ENCODE results near the gene GPRC5D. TPM values are rescaled to one million over a fixed set of nuclear protein-coding genes. Genes with fewer than 3 reads are reported as not detected.

GPRC5D gene
- total and polyA plus RNA-seq, 8 donors, result 0.18 TPM; not detected in 7

- Histone ChIP-seq H3K9me3 (no peaks in the 10 kb centered on the region), H3K4me1 (no peaks in the 10 kb centered on the region), H3K4me3 (no peak overlapping the region), H3K27ac (no peak overlapping the region), H3K27me3 (no peaks in the 10 kb centered on the region), H3K36me3 (no peaks in the 10 kb centered on the region)
- no peak for DNase-seq
- TF ChIP-seq POLR2A (IDR thresholded peaks at IDR 0.05), result no peak
- no peak for TF ChIP-seq EP300 (IDR thresholded peaks at IDR 0.05)
- no peak for TF ChIP-seq POLR2AphosphoS5 (IDR thresholded peaks at IDR 0.05)
- TF ChIP-seq, protein P1, sequence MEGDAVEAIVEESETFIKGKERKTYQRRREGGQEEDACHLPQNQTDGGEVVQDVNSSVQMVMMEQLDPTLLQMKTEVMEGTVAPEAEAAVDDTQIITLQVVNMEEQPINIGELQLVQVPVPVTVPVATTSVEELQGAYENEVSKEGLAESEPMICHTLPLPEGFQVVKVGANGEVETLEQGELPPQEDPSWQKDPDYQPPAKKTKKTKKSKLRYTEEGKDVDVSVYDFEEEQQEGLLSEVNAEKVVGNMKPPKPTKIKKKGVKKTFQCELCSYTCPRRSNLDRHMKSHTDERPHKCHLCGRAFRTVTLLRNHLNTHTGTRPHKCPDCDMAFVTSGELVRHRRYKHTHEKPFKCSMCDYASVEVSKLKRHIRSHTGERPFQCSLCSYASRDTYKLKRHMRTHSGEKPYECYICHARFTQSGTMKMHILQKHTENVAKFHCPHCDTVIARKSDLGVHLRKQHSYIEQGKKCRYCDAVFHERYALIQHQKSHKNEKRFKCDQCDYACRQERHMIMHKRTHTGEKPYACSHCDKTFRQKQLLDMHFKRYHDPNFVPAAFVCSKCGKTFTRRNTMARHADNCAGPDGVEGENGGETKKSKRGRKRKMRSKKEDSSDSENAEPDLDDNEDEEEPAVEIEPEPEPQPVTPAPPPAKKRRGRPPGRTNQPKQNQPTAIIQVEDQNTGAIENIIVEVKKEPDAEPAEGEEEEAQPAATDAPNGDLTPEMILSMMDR (IDR thresholded peaks at IDR 0.05), result no peak
- intact Hi-C loops (cut with DNase I; ENCODE audit: low total_unique reads), result no loop called here
Observed at GRCh38 chr12:12945591-12945990, 6.4 kb downstream of the GPRC5D start.

- intact Hi-C loops (cut with DNase I; ENCODE audit: low total_unique reads), result no loop called here
- Histone ChIP-seq H3K36me3 (no peaks in the 10 kb centered on the region), H3K9me3 (no peaks in the 10 kb centered on the region), H3K4me1 (no peaks in the 10 kb centered on the region), H3K4me3 (no peak overlapping the region), H3K27me3 (no peaks in the 10 kb centered on the region), H3K27ac (no peak overlapping the region)
- 88 to 98% (median 93%) methylated on average over 8 of the region's 8 CpGs for WGBS, 5 donors
- TF ChIP-seq POLR2AphosphoS5 (IDR thresholded peaks at IDR 0.05) (no peak), EP300 (IDR thresholded peaks at IDR 0.05) (no peak), POLR2A (IDR thresholded peaks at IDR 0.05) (no peak)
- TF ChIP-seq, protein P1 (IDR thresholded peaks at IDR 0.05), result no peak
- no peak for DNase-seq
Observed at GRCh38 chr12:12943586-12944260, 8.2 kb downstream of the GPRC5D start.

DNA sequence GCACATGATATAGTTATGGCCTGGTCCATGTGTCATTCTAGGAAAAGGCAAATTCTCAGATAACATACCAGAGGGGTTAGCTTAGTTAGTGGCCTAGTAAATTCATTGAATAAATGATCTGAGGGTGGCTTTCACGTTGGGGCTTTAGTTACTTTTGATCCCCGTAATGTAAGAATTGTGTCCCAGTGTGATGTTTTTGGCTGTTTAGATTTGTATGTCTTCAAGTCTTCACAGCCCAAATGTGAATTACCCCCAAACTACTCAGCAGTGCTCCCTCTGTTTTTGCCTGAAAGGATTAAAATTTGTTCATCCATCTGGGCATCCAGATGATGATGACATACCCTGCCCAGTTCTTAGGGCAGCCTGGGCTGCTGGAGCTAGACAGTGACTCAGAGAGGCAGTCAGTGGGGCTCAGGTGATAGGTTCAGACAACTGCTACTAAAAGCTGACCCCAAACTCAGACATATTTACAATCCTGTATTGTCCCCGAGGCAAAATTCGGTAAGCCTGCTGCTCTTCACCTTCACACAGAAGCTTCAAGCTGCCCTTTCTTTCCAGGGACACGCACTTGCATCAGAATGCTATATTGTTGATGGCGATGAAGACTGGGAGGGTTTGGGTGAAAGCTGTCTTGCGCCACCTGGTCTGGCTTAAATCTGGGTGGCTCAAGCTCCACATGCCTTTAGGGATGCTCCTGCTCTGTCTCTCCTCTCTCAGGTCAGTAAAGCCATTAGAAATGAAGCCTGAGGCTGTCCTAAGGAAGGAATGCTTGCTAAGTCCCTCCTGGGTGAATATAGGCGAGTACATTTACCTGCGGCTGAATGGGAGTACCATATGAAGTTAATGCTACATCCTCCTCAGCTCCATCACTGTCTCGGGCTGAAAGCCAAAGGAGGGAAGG lies 10.3 kb downstream of the GPRC5D start:
- WGBS, 5 donors, result 91 to 96% (median 92%) methylated on average over 10 of the region's 10 CpGs
- H3K4me3 ChIP-seq, result no peak overlapping the region
- intact Hi-C loops (cut with DNase I; ENCODE audit: low total_unique reads), result no loop called here
- no peaks in the 10 kb centered on the region for H3K9me3 ChIP-seq
- TF ChIP-seq, protein P1 (IDR thresholded peaks at IDR 0.05), result no peak
- TF ChIP-seq EP300 (IDR thresholded peaks at IDR 0.05), result no peak
- no peak for TF ChIP-seq POLR2A (IDR thresholded peaks at IDR 0.05)
- no peak for TF ChIP-seq POLR2AphosphoS5 (IDR thresholded peaks at IDR 0.05)
- no peaks in the 10 kb centered on the region for H3K4me1 ChIP-seq
- no peak for DNase-seq
- no peak overlapping the region for H3K27ac ChIP-seq
- no peaks in the 10 kb centered on the region for H3K36me3 ChIP-seq
- no peaks in the 10 kb centered on the region for H3K27me3 ChIP-seq

- intact Hi-C loops (cut with DNase I; ENCODE audit: low total_unique reads), result no loop called here
- no peaks in the 10 kb centered on the region for H3K4me1 ChIP-seq
- H3K27ac ChIP-seq, result no peak overlapping the region
- H3K27me3 ChIP-seq, result no peaks in the 10 kb centered on the region
- no peaks in the 10 kb centered on the region for H3K9me3 ChIP-seq
- DNase-seq, result no peak
- H3K36me3 ChIP-seq, result no peaks in the 10 kb centered on the region
- TF ChIP-seq POLR2A (IDR thresholded peaks at IDR 0.05) (no peak), EP300 (IDR thresholded peaks at IDR 0.05) (no peak), POLR2AphosphoS5 (IDR thresholded peaks at IDR 0.05) (no peak)
- TF ChIP-seq, protein P1 (IDR thresholded peaks at IDR 0.05), result no peak
- 76 to 88% (median 79%) methylated on average over 1 of the region's 1 CpG for WGBS, 5 donors
- H3K4me3 ChIP-seq, result no peak overlapping the region
Observed at GRCh38 chr12:12939888-12940287, 12.1 kb downstream of the GPRC5D start.
